Activated naive CD8-positive, alpha-beta T cell (primary cell): ENCODE results near the gene RNF223.
"Not testable (repeated sequence)": the region's sequence is repeated elsewhere in the genome, so short reads cannot be mapped to it uniquely, and the experiment has no call there.

Source experiments
- H3K27ac Mint-ChIP-seq: one replicate; pipeline ENCODE4 v1.8.0; 2021; ENCODE audit warnings: mixed read lengths
- H3K27me3 Mint-ChIP-seq: one replicate; pipeline ENCODE4 v1.8.0; 2021; ENCODE audit warnings: mixed read lengths
- H3K36me3 Mint-ChIP-seq: one replicate; pipeline ENCODE4 v1.8.0; 2021; ENCODE audit warnings: mixed read lengths
- H3K4me1 Mint-ChIP-seq: one replicate; pipeline ENCODE4 v1.8.0; 2021; ENCODE audit warnings: low read depth, mixed read lengths
- H3K4me3 Mint-ChIP-seq: one replicate; pipeline ENCODE4 v1.8.0; 2021; ENCODE audit warnings: mild to moderate bottlenecking, mixed read lengths
- H3K9me3 Mint-ChIP-seq: one replicate; pipeline ENCODE4 v1.8.0; 2021; ENCODE audit warnings: low read depth, mixed read lengths

The RNF223 gene

DNA sequence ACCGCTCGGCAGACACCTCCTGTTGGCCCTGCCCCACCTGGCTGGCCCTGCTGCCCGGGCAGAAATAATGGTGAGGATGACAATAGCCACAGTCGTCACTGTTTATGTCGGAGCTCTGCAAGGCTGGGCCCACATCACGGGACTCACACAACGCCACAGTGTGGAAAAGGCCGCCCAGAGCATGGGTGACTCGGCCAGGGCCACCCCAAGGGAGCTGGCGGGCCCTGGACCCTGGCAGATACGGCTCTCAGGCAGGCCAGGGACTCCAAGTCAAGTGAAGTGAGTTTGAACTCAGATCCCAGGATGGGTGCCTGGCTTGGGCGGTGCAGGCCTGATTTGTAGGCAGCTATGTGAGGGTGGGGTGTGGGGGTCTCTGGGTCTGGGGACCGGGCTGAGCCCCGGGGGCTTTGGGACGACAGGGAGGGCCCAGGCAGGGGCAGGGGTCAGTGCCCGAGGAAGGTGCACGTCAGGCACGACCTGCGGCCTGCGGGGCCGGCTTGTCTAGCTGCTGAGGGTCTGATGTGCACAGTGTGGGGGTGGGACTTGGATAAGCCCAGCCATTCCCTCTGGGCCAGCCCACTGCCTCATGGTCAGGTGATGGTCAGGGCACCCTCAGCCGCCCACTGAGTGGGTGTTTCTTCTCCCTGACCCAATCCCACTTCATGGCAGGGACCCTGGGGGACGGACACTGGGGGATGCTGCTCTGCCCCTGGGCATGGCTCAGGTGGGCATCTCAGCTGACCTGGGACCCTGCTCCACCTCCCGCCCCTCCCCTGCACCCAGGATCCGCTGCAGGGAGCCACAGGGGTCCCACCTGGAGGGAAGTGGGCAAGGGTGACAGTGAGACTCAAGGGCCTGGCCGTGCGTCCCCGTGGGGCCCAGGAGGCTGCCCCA is 1.0 kb downstream of the RNF223 start:
- Mint-ChIP-seq H3K27me3 (peaks cover 4% of the 10 kb centered on the region), H3K9me3 (no peaks in the 10 kb centered on the region), H3K36me3 (no peaks in the 10 kb centered on the region), H3K4me3 (no peak overlapping the region), H3K4me1 (peaks cover under 1% of the 10 kb centered on the region), H3K27ac (no peak overlapping the region)

DNA sequence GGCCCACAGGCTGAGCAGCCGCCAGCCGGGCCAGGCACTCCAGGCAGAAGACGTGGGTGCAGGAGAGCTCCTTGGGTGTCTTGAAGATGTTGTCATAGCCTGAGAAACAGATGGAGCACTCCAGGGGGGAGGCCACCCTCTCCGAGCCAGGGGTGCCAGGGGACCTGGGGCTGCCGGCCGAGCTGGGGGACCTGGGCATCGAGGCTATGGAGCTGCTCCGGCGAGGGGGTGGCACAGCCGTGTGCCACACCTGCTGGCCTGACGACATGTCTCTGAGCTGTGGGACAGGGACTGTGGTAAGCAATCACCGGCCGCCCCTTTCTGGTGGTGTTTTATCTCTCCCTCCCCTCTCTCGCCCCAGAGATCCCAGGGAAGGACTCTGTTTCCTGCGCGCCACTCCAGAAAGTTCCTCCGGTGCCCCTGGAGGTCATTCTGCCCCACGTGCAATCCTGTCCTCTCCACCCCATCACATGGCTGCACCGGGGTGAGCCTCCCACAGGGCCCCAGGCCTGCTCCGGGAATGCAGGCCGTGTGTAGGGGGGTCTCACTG is 1.7 kb downstream of the RNF223 start:
- no peak overlapping the region for H3K27ac Mint-ChIP-seq
- H3K9me3 Mint-ChIP-seq: no peaks in the 10 kb centered on the region
- peaks cover 4% of the 10 kb centered on the region for H3K27me3 Mint-ChIP-seq
- H3K4me1 Mint-ChIP-seq: peaks cover 2% of the 10 kb centered on the region
- no peaks in the 10 kb centered on the region for H3K36me3 Mint-ChIP-seq
- no peak overlapping the region for H3K4me3 Mint-ChIP-seq

DNA sequence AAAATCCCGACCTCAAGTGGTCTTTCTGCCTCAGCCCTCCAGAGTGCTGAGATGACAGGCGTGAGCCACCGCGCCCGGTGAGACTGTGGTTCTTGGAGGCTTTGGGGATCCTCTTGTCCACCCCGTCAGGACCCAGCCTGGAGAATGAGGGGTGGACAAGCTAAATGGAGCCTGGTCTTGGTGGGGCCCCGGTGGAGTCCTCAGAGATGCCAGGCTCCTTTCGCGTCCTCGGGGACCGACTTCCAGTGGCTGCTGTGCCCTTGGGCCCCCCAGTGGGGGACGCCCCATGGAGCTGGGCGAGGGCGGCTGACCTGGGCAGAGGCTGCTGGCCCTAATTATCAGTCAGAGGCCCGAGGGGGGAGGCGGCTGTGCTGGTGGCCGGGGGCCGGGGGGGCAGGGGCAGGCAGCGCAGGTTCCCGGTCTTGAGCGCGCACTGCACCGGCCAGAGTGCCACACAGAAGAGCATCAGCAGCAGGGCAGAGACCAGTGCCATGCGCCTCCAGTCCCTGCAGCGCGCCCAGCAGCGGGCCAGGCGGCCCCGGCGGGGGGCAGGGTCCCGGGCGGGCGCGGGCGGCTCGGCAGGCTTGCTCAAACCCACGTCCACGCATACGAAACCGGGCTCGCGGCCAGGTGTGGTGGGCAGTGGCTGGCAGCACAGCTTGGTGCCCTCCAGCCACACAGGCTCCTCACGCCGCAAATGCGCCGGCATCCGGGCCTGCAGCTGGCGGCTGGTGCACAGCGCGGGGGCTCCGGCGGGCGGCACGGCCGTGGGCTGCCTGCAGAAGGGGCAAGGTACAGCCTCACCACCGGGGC is 2.4 kb downstream of the RNF223 start:
- no peak overlapping the region for H3K4me3 Mint-ChIP-seq
- H3K4me1 Mint-ChIP-seq: peaks cover 2% of the 10 kb centered on the region
- no peaks in the 10 kb centered on the region for H3K36me3 Mint-ChIP-seq
- H3K9me3 Mint-ChIP-seq: no peaks in the 10 kb centered on the region
- peaks cover 4% of the 10 kb centered on the region for H3K27me3 Mint-ChIP-seq
- H3K27ac Mint-ChIP-seq: no peak overlapping the region

DNA sequence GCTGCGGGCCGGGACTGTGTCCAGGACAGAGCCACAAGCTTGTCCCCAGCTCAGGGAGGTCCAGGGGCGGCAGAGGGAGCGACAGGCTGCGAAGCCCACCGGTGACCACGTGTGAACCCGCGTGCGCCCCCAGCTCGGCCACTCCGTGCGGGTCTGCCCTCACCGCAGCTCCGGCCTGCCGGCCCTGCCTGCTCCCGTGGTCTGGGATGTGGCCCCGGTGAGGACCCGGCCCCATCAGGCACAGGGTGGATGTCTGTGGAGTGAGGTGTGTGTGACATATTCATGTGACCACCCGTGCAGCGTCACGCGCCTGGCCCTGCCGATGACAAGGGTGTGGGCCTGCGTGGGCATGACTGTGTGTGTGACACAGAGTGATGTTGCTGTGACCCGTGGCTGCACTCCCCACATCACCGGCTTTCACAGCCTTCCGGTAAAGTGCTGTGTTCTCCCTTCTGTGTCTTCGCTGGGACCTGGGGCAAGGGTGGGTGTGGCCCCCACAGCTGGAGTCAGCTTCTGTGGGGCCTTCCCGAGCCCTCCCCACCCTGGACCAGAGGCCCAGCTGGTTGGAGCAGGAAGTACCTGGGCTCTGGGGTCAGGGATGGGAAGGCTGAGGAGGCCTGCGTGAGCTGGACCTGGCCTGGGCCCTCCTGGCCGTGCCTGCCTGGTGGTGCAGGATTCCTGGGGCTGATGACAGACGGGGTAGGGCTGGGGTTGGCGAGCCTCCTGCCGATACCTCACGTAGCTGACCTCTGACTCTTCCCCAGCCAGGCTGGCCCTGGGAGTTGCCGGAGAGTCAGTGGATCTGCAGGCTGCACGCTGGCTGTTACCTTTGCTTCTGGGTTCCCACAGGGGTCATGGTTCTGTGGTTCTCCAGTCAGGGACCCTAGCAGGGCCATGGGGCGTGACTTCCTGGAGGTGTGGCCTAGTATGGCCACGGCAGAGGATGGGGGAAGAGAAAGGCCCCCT is 4.1 kb downstream of the RNF223 start:
- Mint-ChIP-seq H3K27ac (no peak overlapping the region), H3K4me1 (peaks cover 8% of the 10 kb centered on the region), H3K9me3 (no peaks in the 10 kb centered on the region), H3K27me3 (peaks cover 4% of the 10 kb centered on the region), H3K4me3 (peak overlapping the region; percentile 23), H3K36me3 (no peaks in the 10 kb centered on the region)

DNA sequence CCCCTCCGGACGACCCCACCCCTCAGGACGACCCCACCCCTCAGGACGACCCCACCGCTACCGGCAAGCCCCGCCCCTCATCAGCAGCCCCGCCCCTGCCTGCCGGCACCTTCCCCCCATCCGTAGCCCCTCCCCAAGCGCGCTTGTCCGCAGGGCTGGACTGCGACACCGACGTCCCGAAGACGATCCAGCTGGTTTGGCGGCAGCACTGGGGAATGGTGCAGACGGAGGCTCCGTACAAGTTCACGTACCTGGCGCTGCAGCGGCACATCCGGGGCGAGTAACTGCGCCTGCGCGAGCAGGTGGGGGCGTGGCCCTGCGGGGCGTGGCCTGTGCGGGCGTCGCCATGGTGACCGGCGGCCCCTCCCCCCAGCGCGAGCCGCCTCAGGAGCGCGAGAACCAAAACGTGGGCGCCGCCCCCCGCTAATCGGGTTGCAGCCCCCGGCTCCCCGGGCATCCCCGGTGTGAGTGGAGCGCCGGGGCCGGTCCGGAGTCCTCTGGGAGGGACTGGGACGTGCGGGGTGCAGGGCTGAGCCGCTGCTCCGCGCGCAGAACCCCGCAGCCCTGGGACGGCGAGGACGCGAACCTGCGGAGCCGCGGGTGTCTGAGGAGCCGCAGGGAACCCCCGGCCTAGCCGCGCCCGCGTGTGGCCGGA is 4.9 kb downstream of the RNF223 start:
- H3K4me1 Mint-ChIP-seq: peaks cover 9% of the 10 kb centered on the region
- no peak overlapping the region for H3K27ac Mint-ChIP-seq
- H3K27me3 Mint-ChIP-seq: no peaks in the 10 kb centered on the region
- H3K9me3 Mint-ChIP-seq: no peaks in the 10 kb centered on the region
- H3K4me3 Mint-ChIP-seq: peak overlapping the region; percentile 69
- H3K36me3 Mint-ChIP-seq: no peaks in the 10 kb centered on the region

DNA sequence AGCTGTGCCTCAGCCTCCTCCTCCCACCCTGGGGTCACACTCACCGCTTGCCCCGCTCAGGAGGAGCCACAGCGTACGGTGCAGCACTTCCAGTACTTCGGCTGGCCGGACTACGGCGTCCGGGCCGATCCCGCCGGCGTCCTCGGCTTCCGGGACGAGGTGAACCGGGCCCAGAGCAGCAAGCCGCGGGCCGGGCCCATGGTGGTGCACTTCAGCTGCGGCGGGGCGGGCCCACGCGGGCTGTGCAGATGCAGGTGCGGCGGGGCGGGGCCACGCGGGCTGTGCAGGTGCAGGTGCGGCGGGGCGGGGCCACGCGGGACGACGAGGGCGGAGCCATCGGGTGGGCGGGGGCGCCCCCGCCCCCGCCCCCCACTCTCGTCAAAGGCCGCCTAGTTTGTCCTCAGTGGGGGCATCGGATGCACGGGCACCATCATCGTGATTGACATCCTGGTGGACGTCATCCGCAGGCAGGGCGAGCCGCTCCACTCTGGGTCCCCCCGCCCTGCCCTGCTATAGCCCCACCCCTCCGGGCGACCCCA is 5.5 kb downstream of the RNF223 start:
- H3K27ac Mint-ChIP-seq: no peak overlapping the region
- peaks cover 11% of the 10 kb centered on the region for H3K4me1 Mint-ChIP-seq
- no peaks in the 10 kb centered on the region for H3K9me3 Mint-ChIP-seq
- no peaks in the 10 kb centered on the region for H3K27me3 Mint-ChIP-seq
- peak overlapping the region; percentile 65 for H3K4me3 Mint-ChIP-seq
- no peaks in the 10 kb centered on the region for H3K36me3 Mint-ChIP-seq

DNA sequence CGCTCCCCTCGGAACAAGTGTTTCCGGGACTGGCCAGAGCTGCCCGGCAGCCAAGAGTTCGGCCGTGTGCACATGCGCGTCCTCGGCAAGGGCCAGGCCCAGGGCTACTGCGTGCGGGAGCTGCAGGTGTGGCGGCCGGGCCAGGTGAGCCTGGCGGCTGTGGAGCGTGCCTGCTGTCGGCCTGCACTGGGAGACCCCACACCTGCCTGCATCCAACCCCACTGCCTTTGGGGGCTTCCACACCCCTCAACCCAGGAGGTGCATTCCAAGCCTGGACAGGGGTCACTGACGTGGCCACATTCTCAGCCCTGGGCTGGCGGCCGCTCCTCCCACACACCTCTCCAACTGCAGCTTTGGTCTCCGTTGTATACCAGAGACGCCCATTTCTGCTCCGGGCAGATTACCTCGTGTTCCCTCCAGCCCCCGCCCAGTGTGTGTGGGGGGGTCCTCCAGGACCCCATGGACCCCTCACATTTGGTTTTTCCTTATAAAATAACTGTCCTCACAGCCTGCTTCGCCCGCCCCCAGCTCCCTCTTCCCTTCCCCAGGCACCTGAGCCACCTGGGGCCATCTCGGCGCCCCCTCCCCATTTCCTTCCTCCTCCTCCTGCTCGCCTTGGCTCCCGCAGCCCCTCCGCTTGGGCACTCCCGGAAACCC is 6.1 kb downstream of the RNF223 start:
- H3K4me3 Mint-ChIP-seq: peak overlapping the region; percentile 65
- no peaks in the 10 kb centered on the region for H3K27me3 Mint-ChIP-seq
- peaks cover 14% of the 10 kb centered on the region for H3K4me1 Mint-ChIP-seq
- H3K36me3 Mint-ChIP-seq: no peaks in the 10 kb centered on the region
- no peak overlapping the region for H3K27ac Mint-ChIP-seq
- no peaks in the 10 kb centered on the region for H3K9me3 Mint-ChIP-seq

DNA sequence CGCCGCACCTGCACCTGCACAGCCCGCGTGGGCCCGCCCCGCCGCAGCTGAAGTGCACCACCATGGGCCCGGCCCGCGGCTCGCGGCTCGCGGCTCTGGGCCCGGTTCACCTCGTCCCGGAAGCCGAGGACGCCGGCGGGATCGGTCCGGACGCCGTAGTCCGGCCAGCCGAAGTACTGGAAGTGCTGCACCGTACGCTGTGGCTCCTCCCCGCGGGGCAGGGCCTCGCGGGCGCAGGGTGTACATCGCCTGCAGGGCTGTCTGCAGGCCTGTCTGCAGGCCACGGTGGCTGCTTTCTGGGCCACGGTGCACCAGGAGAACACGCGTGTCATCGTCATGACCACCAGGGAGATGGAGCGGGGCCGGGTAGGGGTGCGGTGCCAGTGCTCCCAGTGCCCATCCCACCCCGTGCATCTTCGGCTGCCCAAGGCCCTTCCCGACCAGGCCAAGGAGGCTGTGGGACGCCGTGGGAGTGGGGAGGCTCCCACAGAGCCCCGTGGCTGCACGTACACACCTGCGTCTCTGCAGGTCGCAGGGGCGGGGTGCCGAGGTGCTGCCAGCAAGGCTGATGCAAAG is 6.7 kb downstream of the RNF223 start:
- Mint-ChIP-seq H3K9me3 (no peaks in the 10 kb centered on the region), H3K36me3 (no peaks in the 10 kb centered on the region), H3K4me1 (peaks cover 18% of the 10 kb centered on the region), H3K27ac (no peak overlapping the region), H3K27me3 (no peaks in the 10 kb centered on the region), H3K4me3 (peak overlapping the region; percentile 40)

DNA sequence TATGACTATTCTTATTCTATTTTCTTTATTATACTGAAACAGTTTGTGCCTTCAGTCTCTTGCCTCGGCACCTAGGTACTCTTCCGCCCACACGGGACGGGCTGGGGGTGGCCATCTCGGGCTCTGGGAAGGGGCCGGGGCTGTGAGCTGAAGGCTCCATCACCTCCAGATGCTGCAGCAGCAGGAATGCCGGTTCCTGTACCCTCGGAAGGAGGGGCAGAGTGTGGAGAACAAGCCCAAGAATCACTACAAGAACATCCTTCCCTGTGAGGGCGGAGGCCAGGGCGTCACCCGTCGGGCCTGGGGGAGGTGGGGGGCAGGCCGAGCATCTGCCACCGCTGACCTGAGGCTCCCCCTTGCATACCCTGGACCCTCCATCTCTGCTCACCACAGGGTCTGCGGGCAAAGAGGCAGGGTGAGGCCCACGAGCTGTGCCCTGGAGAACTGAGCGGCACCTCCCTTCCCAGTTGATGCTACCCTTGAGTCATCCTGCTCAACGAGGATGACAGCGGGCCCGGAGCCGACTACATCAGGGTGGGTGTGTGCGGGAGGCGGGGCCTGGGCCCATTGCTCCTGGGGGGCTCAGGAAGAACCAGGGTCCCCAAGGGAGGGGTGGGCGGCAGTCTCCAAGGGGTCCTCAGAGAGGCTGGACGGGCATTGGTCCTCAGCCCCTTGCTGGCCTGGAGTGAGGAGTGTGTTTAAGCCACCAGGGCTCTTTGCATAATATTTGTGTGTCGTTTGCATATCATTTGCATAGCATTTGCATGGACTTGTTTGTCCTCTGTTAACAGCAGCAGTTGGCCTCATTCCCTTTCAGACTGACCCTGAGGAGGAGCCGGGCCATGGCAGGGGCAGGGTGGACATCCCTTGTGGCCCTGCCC is 7.5 kb downstream of the RNF223 start:
- Mint-ChIP-seq H3K4me3 (no peak overlapping the region), H3K27me3 (no peaks in the 10 kb centered on the region), H3K36me3 (no peaks in the 10 kb centered on the region), H3K9me3 (no peaks in the 10 kb centered on the region), H3K4me1 (peaks cover 19% of the 10 kb centered on the region), H3K27ac (no peak overlapping the region)

DNA sequence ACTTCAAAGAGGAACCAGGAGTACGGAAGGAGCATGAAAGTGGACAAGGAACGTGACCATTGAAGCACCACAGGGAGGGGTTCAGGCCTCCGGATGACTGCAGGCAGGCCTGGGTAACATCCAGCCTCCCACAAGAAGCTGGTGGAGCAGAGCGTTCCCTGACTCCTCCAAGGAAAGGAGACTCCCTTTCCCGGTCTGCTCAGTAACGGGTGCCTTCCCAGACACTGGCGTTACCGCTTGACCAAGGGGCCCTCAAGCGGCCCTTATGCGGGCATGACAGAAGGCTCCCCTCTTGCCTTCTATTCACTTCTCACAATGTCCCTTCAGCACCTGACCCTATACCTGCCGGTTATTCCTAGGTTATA is 8.2 kb downstream of the RNF223 start:
- H3K27me3 Mint-ChIP-seq, H3K36me3 Mint-ChIP-seq, H3K27ac Mint-ChIP-seq, H3K9me3 Mint-ChIP-seq: not testable (repeated sequence)
- Mint-ChIP-seq H3K4me3 (peak overlapping the region; percentile 20), H3K4me1 (peaks cover 24% of the 10 kb centered on the region)

DNA sequence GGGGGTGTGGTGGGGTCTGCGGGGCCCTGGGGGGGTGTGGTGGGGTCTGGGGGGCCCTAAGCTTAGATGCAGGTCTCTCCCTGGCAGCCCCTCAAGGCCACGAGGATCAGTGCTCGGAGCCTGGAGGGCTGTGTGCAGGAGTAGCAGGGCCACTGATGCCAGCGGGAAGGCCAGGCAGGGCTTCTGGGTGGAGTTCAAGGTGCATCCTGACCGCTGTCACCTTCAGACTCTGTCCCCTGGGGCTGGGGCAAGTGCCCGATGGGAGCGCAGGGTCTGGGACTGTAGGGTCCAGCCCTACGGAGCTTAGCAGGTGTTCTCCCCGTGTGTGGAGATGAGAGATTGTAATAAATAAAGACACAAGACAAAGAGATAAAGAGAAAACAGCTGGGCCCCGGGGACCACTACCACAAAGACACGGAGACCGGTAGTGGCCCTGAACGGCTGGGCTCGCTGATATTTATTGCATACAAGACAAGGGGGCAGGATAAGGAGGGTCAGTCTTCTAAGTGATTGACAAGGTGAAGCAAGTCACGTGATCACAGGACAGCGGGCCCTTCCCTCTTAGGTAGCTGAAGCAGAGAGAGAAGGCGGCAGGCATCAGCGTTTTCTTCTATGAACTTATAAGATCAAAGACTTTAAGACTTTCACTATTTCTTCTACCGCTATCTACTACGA is 8.7 kb downstream of the RNF223 start:
- Mint-ChIP-seq H3K27me3 (no peaks in the 10 kb centered on the region), H3K4me3 (peak overlapping the region; percentile 23), H3K27ac (peak overlapping the region; percentile 70), H3K36me3 (no peaks in the 10 kb centered on the region), H3K9me3 (no peaks in the 10 kb centered on the region), H3K4me1 (peaks cover 25% of the 10 kb centered on the region)
